HG03139 (cell line): ENCODE measurements around the gene NR4A1.

Experiments
- ATAC-seq: cut with Tn5 transposase; IDR thresholded peaks from one replicate; pipeline ENCODE4 v1.9.1; 2021; ENCODE audit not compliant: unreplicated experiment

NR4A1 gene

GRCh38 chr12:52050758-52051541, at the start of gene NR4A1:
Gene NR4A1, plus strand, starts transcription at chr12:52051442. Its CDS starts 2,887 bp downstream, at chr12:52054329.
- ATAC-seq, result peak; percentile 75

- ATAC-seq, result no peak
These were observed 48.2 kb upstream of the NR4A1 start for GRCh38 chr12:52003016-52003550.

- ATAC-seq, result no peak
These were observed 47.7 kb upstream of the NR4A1 start for GRCh38 chr12:52003591-52003990.

- ATAC-seq, result no peak
These were observed 47.1 kb upstream of the NR4A1 start for GRCh38 chr12:52004042-52004648.

GRCh38 chr12:52005218-52005902, 45.9 kb upstream of the NR4A1 start:
- ATAC-seq, result no peak

- ATAC-seq, result no peak
These were observed 45.1 kb upstream of the NR4A1 start for GRCh38 chr12:52005903-52006703.

GRCh38 chr12:52006726-52007157, 44.5 kb upstream of the NR4A1 start, which contains the start of gene TAMALIN:
Gene TAMALIN, plus strand, starts transcription at chr12:52006946. Its CDS starts 74 bp downstream, at chr12:52007020.
- no peak for ATAC-seq

- no peak for ATAC-seq
These were observed 43.9 kb upstream of the NR4A1 start for GRCh38 chr12:52007158-52007921.

- no peak for ATAC-seq
These were observed 43.2 kb upstream of the NR4A1 start for GRCh38 chr12:52007982-52008510.

- no peak for ATAC-seq
These were observed 42.0 kb upstream of the NR4A1 start for GRCh38 chr12:52009081-52009751.

- no peak for ATAC-seq
These were observed 41.1 kb upstream of the NR4A1 start for GRCh38 chr12:52010152-52010622.

GRCh38 chr12:52010692-52011601, 40.3 kb upstream of the NR4A1 start:
- no peak for ATAC-seq

- ATAC-seq, result no peak
These were observed 39.5 kb upstream of the NR4A1 start for GRCh38 chr12:52011602-52012214.

- no peak for ATAC-seq
These were observed 37.5 kb upstream of the NR4A1 start for GRCh38 chr12:52013626-52014310.

- ATAC-seq, result no peak
These were observed 36.4 kb upstream of the NR4A1 start for GRCh38 chr12:52014567-52015530.

GRCh38 chr12:52015532-52016041, 35.7 kb upstream of the NR4A1 start:
- ATAC-seq, result no peak
